ENCODE measurements around the gene PITRM1. TPM values are rescaled to one million over a fixed set of nuclear protein-coding genes. Genes with fewer than 3 reads are reported as not detected.

The PITRM1 gene
- total RNA-seq, 1 donor from 2014 or later = 60.2 TPM

DNA sequence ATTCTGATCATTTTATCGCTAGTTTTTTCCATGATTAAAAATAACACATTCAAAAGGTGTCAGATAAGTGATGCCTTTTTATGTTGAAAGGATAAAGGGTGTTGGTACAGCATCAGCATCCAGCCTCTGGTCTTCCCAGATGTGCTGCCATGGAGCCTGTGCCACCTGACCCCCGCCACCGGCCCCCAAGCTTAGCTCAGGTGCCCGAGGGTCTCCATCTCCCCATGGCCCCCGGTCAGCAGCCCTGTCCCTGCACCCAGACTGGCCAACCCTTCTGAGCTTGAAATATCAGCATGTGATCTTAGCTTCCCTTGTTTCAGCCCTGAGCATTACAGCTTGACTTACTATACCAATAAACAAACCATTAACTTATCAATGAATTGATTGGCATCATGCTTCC is 80.7 kb downstream of the PITRM1 start:
- no peaks in the 10 kb centered on the region for H3K27me3 ChIP-seq (ENCODE audit: low read depth)
- intact Hi-C loops (cut with DNase I) = no loop called here
- H3K9me3 ChIP-seq = no peaks in the 10 kb centered on the region
- no peaks in the 10 kb centered on the region for H3K36me3 ChIP-seq
- TF ChIP-seq, protein P1, sequence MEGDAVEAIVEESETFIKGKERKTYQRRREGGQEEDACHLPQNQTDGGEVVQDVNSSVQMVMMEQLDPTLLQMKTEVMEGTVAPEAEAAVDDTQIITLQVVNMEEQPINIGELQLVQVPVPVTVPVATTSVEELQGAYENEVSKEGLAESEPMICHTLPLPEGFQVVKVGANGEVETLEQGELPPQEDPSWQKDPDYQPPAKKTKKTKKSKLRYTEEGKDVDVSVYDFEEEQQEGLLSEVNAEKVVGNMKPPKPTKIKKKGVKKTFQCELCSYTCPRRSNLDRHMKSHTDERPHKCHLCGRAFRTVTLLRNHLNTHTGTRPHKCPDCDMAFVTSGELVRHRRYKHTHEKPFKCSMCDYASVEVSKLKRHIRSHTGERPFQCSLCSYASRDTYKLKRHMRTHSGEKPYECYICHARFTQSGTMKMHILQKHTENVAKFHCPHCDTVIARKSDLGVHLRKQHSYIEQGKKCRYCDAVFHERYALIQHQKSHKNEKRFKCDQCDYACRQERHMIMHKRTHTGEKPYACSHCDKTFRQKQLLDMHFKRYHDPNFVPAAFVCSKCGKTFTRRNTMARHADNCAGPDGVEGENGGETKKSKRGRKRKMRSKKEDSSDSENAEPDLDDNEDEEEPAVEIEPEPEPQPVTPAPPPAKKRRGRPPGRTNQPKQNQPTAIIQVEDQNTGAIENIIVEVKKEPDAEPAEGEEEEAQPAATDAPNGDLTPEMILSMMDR (IDR thresholded peaks at IDR 0.05) = no peak
- no peak for ATAC-seq
- no peak for DNase-seq
- H3K4me3 ChIP-seq = no peak overlapping the region
- H3K4me1 ChIP-seq = peaks cover 28% of the 10 kb centered on the region
- peak overlapping the region; percentile 68 for H3K27ac ChIP-seq

DNA sequence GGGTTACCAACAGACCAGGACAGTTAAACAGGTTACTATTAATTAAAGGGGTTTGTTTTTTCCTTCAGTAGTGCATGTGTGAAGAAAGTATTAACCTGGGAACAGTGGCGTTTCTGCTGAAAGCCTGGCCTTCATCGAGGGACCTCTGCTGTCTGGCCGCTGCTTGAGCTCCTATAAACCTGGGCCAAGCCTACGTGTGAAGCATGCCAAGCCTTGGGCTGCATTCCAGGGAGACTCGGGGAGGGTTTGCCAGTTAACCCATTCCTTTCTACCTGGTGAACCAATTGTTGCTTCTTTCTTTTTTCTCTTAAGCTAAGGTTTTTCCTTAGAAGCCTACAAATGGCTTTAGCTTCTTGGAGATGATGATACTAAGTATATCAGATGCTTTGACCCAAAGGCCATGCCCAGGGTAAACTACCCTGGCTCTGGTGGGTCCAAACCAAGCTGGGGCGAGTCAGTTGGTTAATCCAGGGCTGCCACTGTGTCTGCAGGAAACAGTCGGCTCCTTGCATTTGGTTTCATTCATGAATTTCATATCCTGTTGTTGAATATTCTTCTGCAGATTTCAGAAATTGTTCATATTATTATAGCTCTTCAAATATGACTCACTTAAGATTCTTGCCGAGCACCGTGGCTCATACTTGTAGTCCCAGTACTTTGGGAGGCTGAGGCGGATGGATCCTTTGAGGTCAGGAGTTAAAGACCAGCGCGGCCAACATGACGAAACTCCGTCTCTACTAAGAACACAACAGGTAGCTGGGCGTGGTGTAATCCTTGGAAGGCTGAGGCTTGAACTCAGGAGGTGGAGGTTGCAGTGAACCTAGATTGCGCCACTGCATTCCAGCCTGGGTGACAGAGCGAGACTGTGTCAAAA is 81.4 kb downstream of the PITRM1 start:
- TF ChIP-seq, protein P1 (IDR thresholded peaks at IDR 0.05) = no peak
- DNase-seq = peak; percentile 79
- ATAC-seq = peak; percentile 85 to 88
- H3K4me1 ChIP-seq = peaks cover 23% of the 10 kb centered on the region
- no peaks in the 10 kb centered on the region for H3K9me3 ChIP-seq
- H3K27ac ChIP-seq = peak overlapping the region; percentile 68
- H3K27me3 ChIP-seq (ENCODE audit: low read depth) = no peaks in the 10 kb centered on the region
- no peaks in the 10 kb centered on the region for H3K36me3 ChIP-seq
- H3K4me3 ChIP-seq = peak overlapping the region; percentile 11
- intact Hi-C loops (cut with DNase I) = no loop called here

DNA sequence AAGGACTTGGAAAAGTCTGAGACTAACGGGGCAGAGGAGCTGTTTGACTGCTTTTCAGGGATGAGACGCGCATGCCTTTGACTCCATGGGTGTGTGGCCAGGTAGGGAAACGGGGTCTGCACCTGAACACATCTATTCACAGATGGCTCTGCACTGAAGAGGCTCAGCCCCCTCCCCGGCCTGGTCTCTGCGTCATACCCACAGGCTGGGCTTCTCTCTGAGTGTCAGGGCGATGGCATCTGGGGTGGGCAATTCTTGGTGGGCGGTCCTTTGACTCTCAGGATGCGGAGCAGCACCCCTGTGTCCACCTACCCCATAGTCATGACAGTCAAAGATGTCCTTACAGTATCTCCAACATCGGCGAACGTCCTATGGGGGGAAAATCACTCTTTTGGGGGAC is 82.2 kb downstream of the PITRM1 start:
- H3K27ac ChIP-seq = no peak overlapping the region

More for the DNA sequence above, 82.2 kb downstream of the PITRM1 start:
- TF ChIP-seq, protein P1 (IDR thresholded peaks at IDR 0.05) = no peak
- H3K9me3 ChIP-seq = no peaks in the 10 kb centered on the region
- no peak overlapping the region for H3K4me3 ChIP-seq
- no peaks in the 10 kb centered on the region for H3K36me3 ChIP-seq
- H3K27me3 ChIP-seq (ENCODE audit: low read depth) = no peaks in the 10 kb centered on the region
- ATAC-seq (no peak), DNase-seq (no peak)
- intact Hi-C loops (cut with DNase I) = no loop called here
- H3K4me1 ChIP-seq = peaks cover 19% of the 10 kb centered on the region

Other genes with a start within 250 kb of the PITRM1 start
- gene PFKP, start 105.2 kb downstream of the PITRM1 start, total RNA-seq = 23.5 TPM

Data from lower lobe of right lung (tissue), 2 donors.